Measurements from ENCODE around the gene MAN1A1.

The MAN1A1 gene

GRCh38 chr6:119264854-119265397 is 84.6 kb downstream of the MAN1A1 start:
- DNase-seq = no peak

DNA sequence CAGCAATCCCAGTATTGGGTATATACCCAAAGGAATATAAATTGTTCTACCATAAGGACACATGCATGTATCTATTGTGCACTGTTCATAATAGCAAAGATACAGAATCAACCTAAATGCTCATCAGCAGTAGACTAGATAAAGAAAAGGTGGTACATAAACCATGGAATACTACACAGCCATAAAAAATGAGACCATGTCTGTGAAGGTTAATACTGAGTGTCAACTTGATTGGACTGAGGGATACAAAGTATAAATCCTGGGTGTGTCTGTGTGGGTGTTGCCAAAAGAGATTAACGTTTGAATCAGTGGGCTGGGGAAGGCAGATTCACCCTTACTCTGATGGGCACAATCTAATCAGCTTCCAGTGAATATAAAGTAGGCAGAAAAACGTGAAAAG is 86.9 kb downstream of the MAN1A1 start:
- DNase-seq = no peak

- no peak for DNase-seq
These were observed 87.6 kb downstream of the MAN1A1 start for GRCh38 chr6:119261944-119262284.

GRCh38 chr6:119259027-119259426 is 90.5 kb downstream of the MAN1A1 start:
- no peak for DNase-seq

GRCh38 chr6:119257726-119258125 is 91.8 kb downstream of the MAN1A1 start:
- no peak for DNase-seq

DNA sequence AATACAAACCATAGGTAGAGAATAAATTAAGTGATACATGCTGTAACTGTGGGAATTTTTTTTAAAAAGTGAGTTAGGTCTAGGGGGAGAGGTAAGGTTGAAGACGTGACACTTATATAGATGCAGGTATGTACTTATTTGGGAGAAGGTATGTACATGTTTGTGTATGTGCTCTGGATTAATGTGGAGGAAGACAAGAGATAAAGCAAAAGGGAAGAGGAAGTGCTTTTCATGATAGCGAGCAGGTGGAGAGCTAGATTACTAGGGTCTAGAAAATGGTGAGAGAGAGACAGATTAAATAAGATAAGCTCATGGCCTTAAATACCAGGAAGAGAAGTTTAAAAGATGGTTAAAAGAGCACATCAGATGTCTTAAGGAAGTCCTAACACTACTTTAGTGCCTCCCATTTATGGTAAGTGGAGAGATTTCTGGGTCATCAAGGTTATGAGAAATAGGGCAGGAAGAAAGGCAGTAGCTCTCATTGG is 92.5 kb downstream of the MAN1A1 start:
- DNase-seq = no peak

- DNase-seq = no peak
These were observed 93.2 kb downstream of the MAN1A1 start for GRCh38 chr6:119256392-119256791.

DNA sequence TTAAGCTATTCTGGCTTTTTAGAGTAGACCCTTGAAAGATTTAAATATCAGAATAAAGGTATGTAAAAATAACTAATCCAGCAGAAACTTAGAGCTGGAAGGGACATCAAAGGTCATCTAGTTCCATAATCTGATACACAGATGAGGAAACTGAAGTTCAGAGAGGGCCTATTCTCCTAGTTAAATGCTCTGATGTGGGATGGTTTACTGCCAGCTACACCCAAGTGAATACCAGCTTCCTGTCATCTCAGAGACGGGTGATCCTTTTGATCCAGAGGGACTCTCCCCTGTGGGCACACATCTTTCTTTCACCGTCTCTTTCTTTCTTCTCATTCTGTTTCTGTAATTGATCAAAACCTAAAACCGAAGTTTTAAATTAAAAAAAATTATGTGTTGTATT is 94.1 kb downstream of the MAN1A1 start:
- no peak for DNase-seq

- DNase-seq = no peak
These were observed 99.5 kb downstream of the MAN1A1 start for GRCh38 chr6:119250036-119250435.

GRCh38 chr6:119249319-119249718 is 100.2 kb downstream of the MAN1A1 start:
- DNase-seq = no peak

DNA sequence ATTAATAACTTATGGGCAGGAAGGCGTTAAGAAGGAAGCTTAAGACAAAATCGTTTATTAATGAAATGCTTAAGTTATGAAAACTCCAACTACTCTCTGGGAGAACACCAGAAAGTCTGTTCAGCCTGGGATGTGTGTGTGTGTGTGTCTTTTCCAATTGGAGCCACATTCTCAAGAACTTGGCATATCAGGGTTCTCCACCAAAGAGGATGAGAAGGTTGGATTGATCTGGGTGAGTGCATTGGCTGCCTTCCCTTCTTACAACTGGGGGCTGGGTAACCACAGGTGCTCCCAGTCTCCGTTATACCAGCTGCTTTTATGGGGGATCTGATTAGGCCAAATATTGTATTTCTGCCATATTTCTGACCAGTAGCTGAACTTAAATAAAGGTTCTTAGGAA is 102.1 kb downstream of the MAN1A1 start:
- DNase-seq = no peak

DNA sequence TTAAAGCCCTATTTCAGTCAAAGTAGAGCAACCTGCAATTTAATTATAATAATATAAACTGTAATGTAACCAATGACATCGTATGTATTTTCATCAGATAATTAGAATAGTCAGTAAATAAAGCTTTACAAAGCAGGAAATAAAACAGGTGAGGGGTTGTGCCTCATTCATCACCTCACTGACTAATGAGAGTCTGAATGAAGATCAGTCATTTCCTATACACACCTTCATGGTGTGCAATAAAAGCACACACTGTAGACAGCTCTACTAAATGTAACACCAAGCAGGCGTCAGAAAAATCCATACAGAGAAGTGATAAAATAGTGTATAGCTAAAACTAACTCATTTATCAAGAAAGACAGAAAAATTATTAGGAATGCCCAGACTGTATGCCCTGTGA is 105.9 kb downstream of the MAN1A1 start:
- DNase-seq = no peak

GRCh38 chr6:119243037-119243436 is 106.5 kb downstream of the MAN1A1 start:
- no peak for DNase-seq

DNA sequence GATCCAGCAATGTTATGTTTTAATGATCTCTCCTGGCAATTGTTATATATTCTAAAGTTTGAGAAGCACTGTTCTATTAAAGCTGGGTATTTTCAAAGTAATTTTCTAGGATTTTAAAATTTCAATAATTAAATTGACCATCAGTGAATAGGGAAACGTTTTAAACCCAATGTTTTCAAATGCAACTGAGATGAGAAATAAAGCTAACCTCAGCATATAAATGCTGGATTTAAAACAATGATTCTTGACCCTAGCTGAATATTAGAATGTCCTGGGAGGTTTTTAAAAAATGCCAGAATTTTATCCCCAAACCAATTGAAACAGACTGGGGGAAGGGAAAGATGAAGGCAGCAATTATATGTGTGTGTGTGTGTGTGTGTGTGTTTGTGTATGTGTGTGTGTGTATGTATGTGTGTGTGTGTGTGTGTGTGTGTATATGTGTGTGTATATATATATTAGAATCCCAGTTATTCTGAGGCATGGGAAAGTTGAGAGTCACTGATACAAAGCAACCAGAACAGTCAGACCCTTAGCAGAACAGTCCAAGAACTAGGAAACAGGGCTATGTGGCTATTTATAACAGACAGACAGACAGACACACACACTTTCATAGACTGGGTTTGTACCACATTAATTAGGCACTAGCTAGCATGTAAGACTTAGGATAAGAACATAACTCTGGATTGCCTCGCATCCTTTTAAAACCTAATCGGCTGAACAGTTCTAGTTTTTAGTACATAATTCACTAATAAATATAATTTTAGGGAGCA is 107.8 kb downstream of the MAN1A1 start:
- DNase-seq = no peak

GRCh38 chr6:119241111-119241465 is 108.5 kb downstream of the MAN1A1 start:
- no peak for DNase-seq

DNA sequence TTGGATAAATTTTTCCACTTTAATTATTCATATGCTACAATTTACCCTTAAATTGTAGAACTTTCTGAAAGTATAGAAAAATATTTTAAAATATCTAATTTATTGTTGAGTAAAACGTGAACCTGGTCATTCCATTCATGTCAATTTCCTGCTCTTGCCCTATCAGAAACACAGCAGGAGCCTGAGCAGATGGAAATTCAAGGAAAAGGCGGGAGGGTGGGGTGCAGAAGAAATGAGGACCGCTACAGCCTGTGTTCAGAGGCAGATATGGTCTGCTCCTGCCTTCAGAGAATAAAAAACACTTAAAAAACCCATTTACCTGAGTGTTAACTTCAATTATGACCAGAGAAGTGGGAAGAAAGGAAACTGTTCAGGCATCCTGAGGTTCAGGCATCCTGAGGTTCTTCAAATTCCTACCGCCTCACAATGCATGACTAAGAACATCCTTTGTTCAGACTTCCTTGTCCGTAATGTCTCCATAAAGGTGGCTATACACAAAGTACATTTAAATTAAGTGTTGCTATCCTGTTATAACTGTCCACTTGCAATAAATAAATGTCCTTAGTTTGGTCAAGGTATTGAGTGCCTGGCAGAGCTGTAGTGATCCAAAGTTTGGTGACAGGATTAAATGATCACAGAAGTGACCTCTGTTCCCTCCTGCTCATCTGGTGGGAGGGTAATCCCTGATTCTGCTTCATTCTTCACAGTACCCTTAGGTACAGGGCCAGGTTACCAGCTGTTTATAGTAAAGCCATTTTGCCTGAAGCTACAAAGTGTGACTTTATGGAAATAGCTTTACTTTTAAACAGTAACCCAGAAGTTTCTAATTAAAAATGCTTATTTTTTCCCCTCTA is 109.1 kb downstream of the MAN1A1 start:
- no peak for DNase-seq

GRCh38 chr6:119237177-119237715 is 112.3 kb downstream of the MAN1A1 start:
- DNase-seq = no peak

- DNase-seq = no peak
These were observed 114.6 kb downstream of the MAN1A1 start for GRCh38 chr6:119234941-119235340.

- DNase-seq = no peak
These were observed 115.1 kb downstream of the MAN1A1 start for GRCh38 chr6:119234457-119234856.

DNA sequence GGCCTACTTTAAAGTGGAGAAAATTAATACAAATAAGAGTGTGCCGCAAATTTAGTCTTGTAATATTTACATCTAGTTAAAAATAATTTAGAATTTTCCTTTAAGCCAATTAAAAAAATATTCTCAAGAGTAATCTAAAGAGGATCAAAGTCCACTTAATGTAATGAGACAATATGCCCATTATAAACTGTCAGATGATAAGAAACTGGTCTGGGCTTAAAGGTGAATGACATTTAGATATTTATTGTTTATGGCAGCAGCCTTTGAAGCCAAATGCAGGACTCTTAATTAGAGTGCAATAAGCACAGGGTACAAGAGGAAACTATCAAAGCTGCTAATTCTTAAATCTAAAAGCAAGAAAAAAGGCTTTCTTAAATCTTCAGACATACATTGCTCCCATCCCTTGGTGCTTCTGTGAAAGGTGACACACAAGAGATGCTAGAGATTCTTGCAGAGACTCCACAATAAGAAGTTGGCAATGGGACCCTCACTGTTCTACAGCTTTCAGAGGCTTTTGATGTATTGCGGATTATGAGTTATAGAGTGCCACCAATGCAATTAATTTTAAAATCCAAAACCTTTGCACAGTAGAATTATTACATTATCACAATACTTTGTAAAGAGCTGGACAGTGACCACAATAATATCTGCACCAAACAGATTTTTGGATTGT is 116.1 kb downstream of the MAN1A1 start:
- DNase-seq = no peak

- DNase-seq = no peak
These were observed 118.2 kb downstream of the MAN1A1 start for GRCh38 chr6:119231394-119231793.

GRCh38 chr6:119230160-119230559 is 119.4 kb downstream of the MAN1A1 start:
- DNase-seq = no peak

- DNase-seq = no peak
These were observed 122.2 kb downstream of the MAN1A1 start for GRCh38 chr6:119227377-119227776.
